Stimulated activated naive CD8-positive, alpha-beta T cell treated with anti-CD3 and anti-CD28 coated beads, Interleukin-15, Interleukin-2, amounts not matched to agents 100 ng/mL and 50 ng/mL, for 24 hours (primary cell): Measurements from ENCODE around the gene PIK3R6.

Experiments used
- H3K27ac Mint-ChIP-seq: one replicate; pipeline ENCODE4 v1.8.0; 2021; ENCODE audit warnings: mild to moderate bottlenecking, mixed read lengths
- H3K27me3 Mint-ChIP-seq: one replicate; pipeline ENCODE4 v1.8.0; 2021; ENCODE audit warnings: mixed read lengths
- H3K36me3 Mint-ChIP-seq: one replicate; pipeline ENCODE4 v1.8.0; 2021; ENCODE audit warnings: low read depth, mixed read lengths
- H3K4me1 Mint-ChIP-seq: one replicate; pipeline ENCODE4 v1.8.0; 2021; ENCODE audit warnings: low read depth, mixed read lengths
- H3K4me3 Mint-ChIP-seq: one replicate; pipeline ENCODE4 v1.8.0; 2021; ENCODE audit warnings: mild to moderate bottlenecking, mixed read lengths
- H3K9me3 Mint-ChIP-seq: one replicate; pipeline ENCODE4 v1.8.0; 2021; ENCODE audit warnings: mixed read lengths

PIK3R6 gene

DNA sequence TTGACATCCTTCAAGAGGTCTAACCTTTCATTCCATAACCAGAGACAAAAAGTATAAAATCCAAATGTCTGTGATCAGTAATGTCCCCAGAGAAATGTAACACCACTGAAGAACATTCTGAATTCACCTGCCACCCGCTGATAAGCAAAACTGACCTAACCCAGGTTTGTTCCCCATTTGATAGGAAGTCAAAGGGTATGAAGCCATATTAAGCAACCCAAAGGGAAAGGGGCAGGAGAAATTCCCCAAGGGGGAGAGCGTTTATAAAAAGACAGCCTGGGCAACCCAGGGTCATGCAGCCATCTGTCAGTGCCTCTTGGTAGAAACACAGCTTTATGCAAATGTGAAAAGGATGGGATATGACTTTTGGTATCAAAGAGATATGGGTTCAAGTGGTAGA lies 30.7 kb upstream of the PIK3R6 start:
- H3K9me3 Mint-ChIP-seq = no peaks in the 10 kb centered on the region
- H3K36me3 Mint-ChIP-seq = peaks cover 73% of the 10 kb centered on the region
- H3K4me3 Mint-ChIP-seq = no peak overlapping the region
- no peaks in the 10 kb centered on the region for H3K27me3 Mint-ChIP-seq
- peaks cover 84% of the 10 kb centered on the region for H3K4me1 Mint-ChIP-seq
- H3K27ac Mint-ChIP-seq = peak overlapping the region; percentile 32

DNA sequence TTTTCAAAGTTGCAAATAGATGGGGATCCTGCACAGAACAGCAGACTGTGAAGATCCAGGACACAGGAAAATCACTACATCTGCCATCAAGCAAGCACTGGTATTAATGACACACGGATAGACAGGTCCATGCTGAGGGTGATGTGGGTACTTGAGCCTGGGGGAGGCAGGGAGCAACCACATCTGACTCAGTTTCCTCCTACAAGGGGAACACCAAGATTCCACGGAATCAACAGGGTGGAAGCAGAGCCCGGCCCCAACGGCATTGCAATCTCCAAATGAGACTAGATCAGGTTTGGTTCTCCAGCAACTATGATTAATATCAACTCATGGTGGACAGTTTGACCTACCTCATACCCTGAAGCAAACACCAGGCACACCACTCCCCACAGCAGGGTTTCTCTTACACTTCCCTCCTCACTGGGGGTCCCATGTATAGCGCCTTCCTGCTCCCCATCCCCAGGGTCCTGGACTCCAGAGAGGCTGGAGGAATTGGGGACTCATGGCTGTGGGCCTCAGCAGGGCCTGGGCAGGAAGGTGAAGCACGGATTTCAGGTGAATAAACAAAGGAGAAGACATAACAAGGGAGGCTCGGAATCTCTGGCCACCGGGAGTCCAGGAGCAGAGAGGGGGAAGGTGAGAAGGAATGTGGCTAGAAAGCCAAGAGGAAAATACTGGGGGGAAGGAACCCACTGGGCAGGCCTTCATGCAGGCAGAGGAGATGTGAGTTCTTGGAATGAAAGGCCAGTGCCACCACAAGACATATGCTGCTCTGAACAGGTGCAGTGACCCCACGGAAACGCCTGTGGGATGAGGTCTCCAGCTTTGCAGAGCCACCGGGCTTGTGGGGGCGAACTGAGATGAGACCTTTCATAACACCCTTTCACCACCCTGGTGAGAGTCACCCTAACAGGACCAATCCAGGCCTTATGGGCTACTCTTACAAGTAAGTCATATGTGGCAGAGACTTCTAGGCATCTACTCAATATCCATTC lies 29.5 kb upstream of the PIK3R6 start:
- no peaks in the 10 kb centered on the region for H3K27me3 Mint-ChIP-seq
- no peak overlapping the region for H3K4me3 Mint-ChIP-seq
- peaks cover 89% of the 10 kb centered on the region for H3K4me1 Mint-ChIP-seq
- no peaks in the 10 kb centered on the region for H3K9me3 Mint-ChIP-seq
- peak overlapping the region; percentile 50 for H3K27ac Mint-ChIP-seq
- H3K36me3 Mint-ChIP-seq = peaks cover 70% of the 10 kb centered on the region

DNA sequence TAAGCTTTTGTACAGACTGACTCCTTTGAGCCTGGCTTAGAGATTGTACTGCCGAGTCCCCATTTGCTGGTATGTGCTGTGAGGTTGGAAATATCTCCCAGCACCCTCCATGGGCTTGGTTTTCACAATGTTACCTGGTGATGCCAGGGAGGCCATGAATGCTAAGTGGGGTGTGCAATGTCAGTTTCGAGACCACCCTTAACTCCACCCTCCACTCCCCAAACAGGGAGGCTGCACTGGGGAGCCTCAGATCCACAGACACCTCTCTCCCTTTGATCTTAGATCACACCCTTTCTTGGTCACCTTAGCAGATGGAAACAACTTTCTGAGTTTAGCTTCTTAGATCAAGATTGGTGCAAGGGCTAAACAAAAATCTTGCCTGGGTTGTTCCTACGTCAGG lies 28.6 kb upstream of the PIK3R6 start:
- H3K4me1 Mint-ChIP-seq = peaks cover 82% of the 10 kb centered on the region
- H3K9me3 Mint-ChIP-seq = no peaks in the 10 kb centered on the region
- H3K36me3 Mint-ChIP-seq = peaks cover 63% of the 10 kb centered on the region
- H3K4me3 Mint-ChIP-seq = no peak overlapping the region
- no peaks in the 10 kb centered on the region for H3K27me3 Mint-ChIP-seq
- no peak overlapping the region for H3K27ac Mint-ChIP-seq

DNA sequence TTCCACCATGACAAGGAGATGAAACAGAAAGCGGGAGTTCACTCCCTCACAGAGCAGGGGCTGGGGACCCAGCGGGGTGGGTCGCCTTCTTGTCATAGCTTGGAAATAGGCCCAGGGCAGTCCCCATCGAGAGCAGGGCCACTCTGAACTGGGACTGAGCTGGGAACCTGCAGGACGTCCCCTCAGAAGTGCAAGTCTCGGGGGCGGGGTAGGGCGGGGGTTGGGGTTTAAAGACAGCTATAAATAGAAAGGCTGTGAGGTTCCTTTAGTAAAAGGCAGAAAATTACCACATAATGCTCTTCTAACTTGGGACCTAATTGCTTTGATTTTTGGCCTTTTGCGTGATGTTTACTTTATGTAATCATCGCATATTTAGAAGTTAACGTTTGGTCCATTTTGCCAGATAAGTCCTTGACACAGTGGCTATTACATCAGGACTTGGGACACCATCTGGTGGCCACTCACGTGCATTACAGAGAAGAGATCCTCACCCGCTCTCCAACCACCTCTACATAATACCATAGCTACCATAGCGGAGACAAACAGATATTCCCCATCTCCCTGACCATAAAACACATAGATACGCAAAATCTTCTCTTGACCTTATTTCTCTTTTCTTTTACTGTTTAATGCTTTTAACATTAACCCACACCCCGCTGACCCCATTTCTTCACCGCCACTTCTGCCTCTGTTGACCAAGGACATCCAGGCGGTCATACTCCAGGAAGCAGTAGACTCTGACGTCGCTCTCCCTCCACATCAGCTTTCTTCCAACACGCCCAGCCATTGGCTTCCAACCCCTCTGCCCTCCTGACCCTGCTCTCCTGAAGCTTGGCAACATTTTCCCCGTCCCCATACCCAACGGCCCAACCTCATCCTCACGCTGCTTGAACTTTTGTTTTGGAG lies 27.5 kb upstream of the PIK3R6 start:
- no peaks in the 10 kb centered on the region for H3K27me3 Mint-ChIP-seq
- peaks cover 56% of the 10 kb centered on the region for H3K36me3 Mint-ChIP-seq
- H3K4me1 Mint-ChIP-seq = peaks cover 71% of the 10 kb centered on the region
- peak overlapping the region; percentile 47 for H3K27ac Mint-ChIP-seq
- H3K4me3 Mint-ChIP-seq = no peak overlapping the region
- no peaks in the 10 kb centered on the region for H3K9me3 Mint-ChIP-seq

DNA sequence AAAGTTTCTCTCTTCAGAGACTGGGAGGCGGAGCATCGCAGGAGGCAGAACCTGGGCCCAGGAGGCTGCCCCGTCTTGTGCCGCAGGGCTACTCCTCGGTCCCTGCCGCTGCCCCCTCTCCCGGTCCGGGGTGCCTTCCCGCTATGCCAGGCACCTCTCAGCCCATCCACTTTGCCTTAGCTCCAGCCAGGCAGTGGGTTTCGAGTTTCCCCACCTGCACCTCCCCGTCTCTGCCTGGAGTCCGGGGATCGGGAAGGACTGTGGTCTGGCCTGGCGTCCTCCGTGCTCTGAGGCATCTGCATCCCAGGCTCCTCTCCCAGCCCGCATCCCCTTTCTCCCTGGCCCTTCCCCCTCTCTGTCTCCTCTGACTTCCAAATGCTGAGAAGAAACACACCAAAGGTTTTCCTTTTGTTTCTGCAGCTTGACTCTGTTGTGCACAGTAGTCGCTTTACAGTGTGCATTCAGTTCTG lies 26.8 kb upstream of the PIK3R6 start:
- peaks cover 52% of the 10 kb centered on the region for H3K36me3 Mint-ChIP-seq
- H3K27me3 Mint-ChIP-seq = no peaks in the 10 kb centered on the region
- H3K4me1 Mint-ChIP-seq = peaks cover 64% of the 10 kb centered on the region
- no peak overlapping the region for H3K27ac Mint-ChIP-seq
- no peak overlapping the region for H3K4me3 Mint-ChIP-seq
- H3K9me3 Mint-ChIP-seq = no peaks in the 10 kb centered on the region

DNA sequence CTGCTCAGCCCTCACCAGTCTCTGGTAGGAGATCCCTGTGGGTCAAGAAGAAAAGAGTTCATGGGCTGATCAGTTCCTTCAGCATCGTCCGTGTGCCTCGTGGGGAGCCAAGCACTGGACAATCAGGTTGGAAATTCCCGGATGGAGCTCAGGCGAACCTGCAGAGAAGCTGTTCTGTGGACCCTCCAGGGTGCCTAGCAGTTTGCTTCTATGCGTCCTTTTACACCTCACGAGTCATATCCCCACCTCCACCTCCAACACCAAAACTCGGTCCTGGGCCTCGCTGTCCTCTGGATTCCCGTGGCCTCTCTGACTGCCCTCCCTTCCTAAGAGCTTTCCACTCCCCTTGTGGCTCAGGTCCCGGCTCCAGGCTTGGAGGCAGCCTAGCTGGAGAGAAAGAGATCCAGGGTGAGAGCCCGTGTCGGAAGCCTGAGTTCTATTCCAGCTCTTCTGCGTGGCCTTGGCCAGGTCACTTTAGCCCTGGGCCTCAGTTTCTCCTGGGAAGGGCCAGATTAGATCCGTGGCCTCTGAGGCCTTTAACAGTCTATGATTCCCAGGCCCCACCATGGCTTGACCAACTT lies 26.2 kb upstream of the PIK3R6 start:
- Mint-ChIP-seq H3K4me3 (no peak overlapping the region), H3K27me3 (no peaks in the 10 kb centered on the region), H3K9me3 (no peaks in the 10 kb centered on the region), H3K4me1 (peaks cover 59% of the 10 kb centered on the region), H3K27ac (no peak overlapping the region), H3K36me3 (peaks cover 47% of the 10 kb centered on the region)

DNA sequence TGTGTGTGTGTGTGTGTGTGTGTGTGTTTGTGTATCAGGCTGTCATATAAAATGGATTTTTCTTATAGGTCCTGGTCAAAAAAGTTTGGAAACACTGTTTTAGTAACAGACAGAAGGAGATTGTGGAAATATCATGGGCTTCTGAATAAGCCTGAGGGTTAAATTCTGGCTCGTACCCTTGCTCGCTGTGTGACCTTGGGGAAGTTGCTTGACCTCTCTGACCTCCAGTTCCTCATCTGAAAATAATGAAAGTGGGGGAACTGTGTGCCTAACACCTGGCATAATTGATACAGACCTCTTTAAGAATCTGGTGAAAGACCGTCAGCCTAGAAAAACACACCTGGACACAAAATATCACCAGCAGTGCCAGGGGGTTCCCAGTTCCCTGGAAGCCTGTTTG lies 25.6 kb upstream of the PIK3R6 start:
- Mint-ChIP-seq H3K27ac (no peak overlapping the region), H3K27me3 (no peaks in the 10 kb centered on the region), H3K36me3 (peaks cover 42% of the 10 kb centered on the region), H3K4me1 (peaks cover 52% of the 10 kb centered on the region), H3K9me3 (no peaks in the 10 kb centered on the region), H3K4me3 (no peak overlapping the region)

DNA sequence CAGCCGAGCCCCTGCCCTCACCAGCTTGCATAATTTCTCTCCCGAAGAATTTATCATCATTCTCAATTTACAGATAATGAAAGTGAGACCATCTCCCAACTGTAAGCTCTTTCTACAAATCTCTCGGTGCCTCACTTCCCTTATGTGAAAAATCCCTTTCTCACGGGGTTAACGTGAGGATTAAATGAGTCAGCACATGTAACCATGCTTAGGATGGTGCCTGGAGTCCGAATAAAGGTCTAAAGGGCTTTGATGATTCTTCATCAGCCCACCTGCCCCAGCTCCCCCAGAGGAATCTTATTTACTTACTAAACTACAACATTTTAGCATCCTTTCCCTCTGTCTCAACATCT lies 24.8 kb upstream of the PIK3R6 start:
- Mint-ChIP-seq H3K27ac (no peak overlapping the region), H3K27me3 (no peaks in the 10 kb centered on the region), H3K4me3 (no peak overlapping the region), H3K9me3 (no peaks in the 10 kb centered on the region), H3K4me1 (peaks cover 45% of the 10 kb centered on the region), H3K36me3 (peaks cover 37% of the 10 kb centered on the region)

DNA sequence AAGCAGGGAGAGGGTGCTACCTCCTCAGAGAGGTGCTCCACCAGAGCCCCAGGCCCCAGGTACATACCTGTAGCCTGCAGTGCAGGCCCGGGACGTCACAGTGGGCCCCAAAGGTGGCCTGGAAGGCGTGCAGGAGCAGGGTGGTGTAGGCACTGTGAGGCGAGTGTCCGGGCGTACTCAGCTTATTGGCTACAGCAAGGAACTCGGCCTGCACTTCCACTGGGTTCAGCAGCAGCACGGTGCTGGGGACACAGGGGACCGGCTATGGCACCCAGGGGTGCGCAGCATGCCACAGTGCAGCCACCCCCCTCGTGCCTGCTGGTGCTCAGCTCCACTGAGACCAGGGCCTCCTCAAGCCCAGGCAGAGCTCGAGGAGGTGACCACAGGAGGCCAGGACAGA lies 23.2 kb upstream of the PIK3R6 start:
- H3K27ac Mint-ChIP-seq = no peak overlapping the region
- H3K27me3 Mint-ChIP-seq = no peaks in the 10 kb centered on the region
- no peaks in the 10 kb centered on the region for H3K9me3 Mint-ChIP-seq
- peaks cover 32% of the 10 kb centered on the region for H3K36me3 Mint-ChIP-seq
- H3K4me1 Mint-ChIP-seq = peaks cover 28% of the 10 kb centered on the region
- H3K4me3 Mint-ChIP-seq = no peak overlapping the region

DNA sequence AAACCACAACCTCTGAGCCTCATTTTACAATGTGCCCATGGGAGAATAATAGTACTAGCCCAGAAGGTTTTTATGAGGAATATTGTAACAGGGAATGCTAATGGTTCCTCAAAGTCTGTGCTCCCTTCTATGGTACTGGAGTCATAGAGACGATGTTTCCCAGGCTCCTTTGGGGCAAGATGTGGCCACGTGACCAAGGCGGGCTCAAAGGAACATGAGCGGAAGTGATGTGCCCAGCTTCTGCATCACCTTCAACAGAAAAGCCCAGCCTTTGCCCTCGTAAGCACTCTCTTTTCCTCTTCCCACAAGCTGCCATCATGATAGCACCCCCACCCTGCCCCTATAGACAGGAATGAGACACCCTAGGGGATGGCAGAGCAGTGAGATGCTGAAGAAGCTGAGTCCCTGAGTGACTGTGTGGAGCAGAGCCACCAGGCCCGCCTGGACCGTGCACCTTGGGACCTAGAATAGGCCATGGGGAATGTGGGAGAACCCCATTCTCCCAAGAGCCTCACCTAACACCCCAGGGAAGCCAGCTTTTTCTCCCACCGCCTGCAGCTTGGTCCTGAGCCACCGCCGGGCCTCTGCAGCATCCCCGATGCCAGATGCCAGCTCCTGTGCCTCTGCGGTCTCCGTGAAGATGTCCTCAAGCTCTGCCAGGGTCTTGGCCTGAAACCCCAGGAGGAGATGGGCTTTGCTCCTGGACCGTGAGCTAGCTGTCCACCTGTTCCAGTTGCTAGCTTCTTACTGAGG lies 22.2 kb upstream of the PIK3R6 start:
- H3K27me3 Mint-ChIP-seq = no peaks in the 10 kb centered on the region
- peaks cover 21% of the 10 kb centered on the region for H3K36me3 Mint-ChIP-seq

DNA sequence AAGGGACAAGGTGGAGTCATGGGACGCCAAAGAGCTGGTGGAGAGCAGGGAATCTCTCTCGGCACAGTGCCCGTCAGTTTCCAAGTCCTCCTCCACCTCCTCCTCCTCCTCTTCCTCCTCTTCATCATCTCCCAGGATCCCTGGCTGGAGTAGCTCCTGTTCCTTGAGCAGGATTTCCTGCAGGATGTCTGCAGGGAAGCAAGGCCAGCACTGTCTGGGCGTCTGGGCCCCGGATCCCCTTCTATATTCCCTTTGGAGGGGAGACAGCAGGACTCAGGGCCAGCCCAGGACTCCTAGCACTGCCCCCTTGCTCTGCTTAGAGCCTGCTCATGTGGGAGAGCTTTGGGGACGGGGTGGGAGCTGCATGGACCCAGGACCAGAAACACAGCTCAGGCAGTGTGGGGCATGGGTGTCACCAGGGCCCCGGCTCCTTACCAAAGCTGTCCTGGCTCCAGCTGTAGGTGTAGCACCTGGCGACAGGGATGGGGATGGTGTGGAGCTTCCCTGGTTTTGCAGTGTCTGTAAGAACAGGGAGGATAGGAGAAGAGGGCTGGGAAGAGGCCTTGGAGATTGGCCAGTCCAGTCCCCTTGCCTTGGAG lies 21.3 kb upstream of the PIK3R6 start:
- peaks cover 26% of the 10 kb centered on the region for H3K36me3 Mint-ChIP-seq
- H3K27me3 Mint-ChIP-seq = no peaks in the 10 kb centered on the region
- peaks cover 13% of the 10 kb centered on the region for H3K4me1 Mint-ChIP-seq
- H3K27ac Mint-ChIP-seq = no peak overlapping the region
- H3K9me3 Mint-ChIP-seq = no peaks in the 10 kb centered on the region
- H3K4me3 Mint-ChIP-seq = no peak overlapping the region

More for the DNA sequence above, 22.2 kb upstream of the PIK3R6 start:
- Mint-ChIP-seq H3K27ac (no peak overlapping the region), H3K9me3 (no peaks in the 10 kb centered on the region), H3K4me1 (peaks cover 18% of the 10 kb centered on the region), H3K4me3 (no peak overlapping the region)

DNA sequence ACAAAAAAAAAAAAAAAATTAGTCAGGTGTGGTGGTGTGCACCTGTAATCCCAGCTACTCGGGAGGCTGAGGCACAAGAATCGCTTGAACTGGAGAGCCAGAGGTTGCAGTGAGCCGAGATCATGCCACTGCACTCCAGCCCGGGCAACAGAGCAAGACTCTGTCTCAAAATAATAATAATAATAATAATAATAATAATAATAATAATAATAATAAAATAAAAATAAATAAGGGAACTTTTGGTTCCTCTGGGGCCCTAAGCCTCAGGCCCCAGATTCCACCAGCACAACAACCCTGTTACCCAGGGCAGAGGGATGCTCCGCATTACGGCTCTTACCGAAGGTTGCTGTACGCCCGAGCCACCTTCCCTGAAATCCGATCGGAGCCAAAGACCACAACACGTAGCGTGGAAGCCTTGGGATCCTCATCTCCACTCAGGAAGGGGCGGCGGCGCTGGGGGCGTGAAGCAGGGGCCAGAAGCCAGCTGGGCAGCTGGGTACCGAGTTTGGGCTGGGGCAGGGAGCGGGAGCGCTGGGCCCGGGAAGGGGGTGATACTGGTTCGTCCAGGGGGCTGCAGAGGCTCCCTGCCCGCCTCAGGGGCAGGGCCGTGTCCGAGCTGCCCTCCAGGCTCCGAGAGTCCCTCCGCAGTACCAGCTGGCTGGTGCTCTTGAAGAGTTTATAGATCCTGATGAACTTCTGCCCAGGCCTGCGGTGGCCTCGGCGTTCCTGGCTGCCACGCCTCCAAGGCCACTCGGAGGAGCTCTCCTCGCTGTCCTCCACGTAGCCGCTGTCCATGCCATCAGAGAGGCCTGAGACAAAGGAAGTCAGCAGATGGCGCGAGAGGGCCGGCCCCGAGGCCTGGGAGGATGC lies 20.6 kb upstream of the PIK3R6 start:
- peaks cover 11% of the 10 kb centered on the region for H3K4me1 Mint-ChIP-seq
- no peak overlapping the region for H3K4me3 Mint-ChIP-seq
- H3K9me3 Mint-ChIP-seq = no peaks in the 10 kb centered on the region
- H3K27ac Mint-ChIP-seq = no peak overlapping the region
- H3K36me3 Mint-ChIP-seq = peaks cover 32% of the 10 kb centered on the region
- H3K27me3 Mint-ChIP-seq = no peaks in the 10 kb centered on the region

DNA sequence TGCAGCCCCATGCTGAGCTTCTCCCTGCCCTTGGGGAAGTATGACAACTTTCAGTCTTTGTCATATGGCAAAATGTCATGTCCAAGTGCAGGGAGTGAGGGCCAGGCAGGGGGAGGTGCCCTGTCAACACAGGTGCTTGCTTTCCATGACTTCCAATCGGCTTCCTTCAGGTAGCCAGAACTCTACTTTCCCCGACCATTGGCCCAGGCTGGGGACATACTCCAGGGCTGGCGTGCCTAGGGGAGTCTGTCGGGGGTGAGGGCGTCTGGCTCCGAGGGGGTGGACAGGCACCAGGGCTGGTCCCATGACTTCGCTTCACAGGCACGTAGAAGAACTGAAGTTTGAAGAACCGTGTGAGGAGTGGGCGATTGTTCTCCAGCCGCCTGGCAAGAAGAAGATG lies 19.8 kb upstream of the PIK3R6 start:
- Mint-ChIP-seq H3K9me3 (no peaks in the 10 kb centered on the region), H3K4me1 (peaks cover 5% of the 10 kb centered on the region), H3K36me3 (peaks cover 37% of the 10 kb centered on the region), H3K27ac (no peak overlapping the region), H3K27me3 (no peaks in the 10 kb centered on the region), H3K4me3 (no peak overlapping the region)
